Activated CD4-positive, alpha-beta memory T cell treated with anti-CD3 and anti-CD28 coated beads for 36 hours (primary cell): ENCODE data around the gene CRACDL. TPM values are rescaled to one million over a fixed set of nuclear protein-coding genes. Genes with fewer than 3 reads are reported as not detected.

ENCODE experiments used
- CTCF ChIA-PET: fragments of 350-600 bp; sonication (Branson Sonifier 250); formaldehyde crosslinking; loops from one replicate; lab custom pipeline; 2021; ENCODE audit warnings: antibody characterized with exemption, inconsistent platforms; lab: Charles Lee
- POLR2A ChIA-PET: fragments of 350-600 bp; sonication (Branson Sonifier 250); formaldehyde crosslinking; loops from one replicate; lab custom pipeline; 2021; ENCODE audit warnings: antibody characterized with exemption; lab: Charles Lee
- DNase-seq: peaks from one replicate; pipeline ENCODE4 v3.0.0-alpha.2; 2020
- H3K27ac Mint-ChIP-seq: one replicate; pipeline ENCODE4 v1.8.0; 2021; ENCODE audit warnings: mixed read lengths
- H3K27me3 Mint-ChIP-seq: one replicate; pipeline ENCODE4 v1.8.0; 2021; ENCODE audit warnings: mixed read lengths
- H3K36me3 Mint-ChIP-seq: one replicate; pipeline ENCODE4 v1.8.0; 2021; ENCODE audit warnings: mixed read lengths
- H3K4me1 Mint-ChIP-seq: one replicate; pipeline ENCODE4 v1.8.0; 2021; ENCODE audit warnings: low read depth, mixed read lengths
- H3K4me3 Mint-ChIP-seq: one replicate; pipeline ENCODE4 v1.8.0; 2021; ENCODE audit warnings: mild to moderate bottlenecking, mixed read lengths
- H3K9me3 Mint-ChIP-seq: one replicate; pipeline ENCODE4 v1.8.0; 2021; ENCODE audit warnings: mixed read lengths
- intact Hi-C: fragments of 100-400 bp; cut with micrococcal nuclease; formaldehyde crosslinking; loops from one replicate; pipeline ENCODE4 v1.15.1; 2023
- total RNA-seq, 2 experiments: library from RNA; stranded (reverse); gene quantifications; one replicate each; pipeline ENCODE4 v1.2.3, GENCODE V29; 2021

The CRACDL gene
- total RNA-seq, 2 experiments from 2014 or later: 0.12 to 0.31 TPM

DNA sequence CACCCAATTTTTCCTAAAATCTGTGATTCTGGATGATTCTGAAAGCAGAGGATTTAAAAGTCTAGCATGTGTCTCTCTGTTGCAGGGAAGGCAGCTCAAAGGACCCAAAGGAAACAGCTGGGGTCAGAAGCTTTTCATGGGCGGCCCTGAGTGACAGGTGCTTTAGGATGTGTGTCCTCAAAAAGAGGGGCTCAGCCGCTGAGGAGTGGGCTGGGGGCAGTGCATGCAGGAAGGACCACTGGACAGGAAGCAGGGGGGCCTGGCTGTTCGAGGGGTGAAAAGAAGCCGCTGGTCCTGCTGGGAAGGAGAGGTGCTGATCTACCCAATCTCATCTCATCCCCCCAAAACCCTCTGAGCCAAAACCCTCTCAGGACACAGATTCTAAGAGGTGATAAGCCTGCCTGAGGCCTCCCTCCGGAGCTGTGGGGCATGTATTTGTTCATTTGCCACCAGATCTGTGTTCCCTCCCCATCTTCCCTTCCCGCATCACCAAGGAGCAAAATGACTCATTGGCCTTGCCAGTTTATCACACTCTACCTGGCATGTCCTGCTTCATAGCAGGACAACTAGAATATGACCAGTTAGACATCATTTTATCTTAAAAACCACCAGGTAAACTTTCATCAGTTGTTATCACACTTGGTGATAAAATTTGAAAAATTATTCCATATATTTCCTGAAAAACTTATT lies 106.3 kb downstream of the CRACDL start:
- no peaks in the 10 kb centered on the region for H3K36me3 Mint-ChIP-seq
- intact Hi-C loops: loop anchor here (10.0 kb wide), 1 partner anchor 345 kb away; no protein-coding TSS in a partner anchor
- POLR2A ChIA-PET: no interaction called here
- no peaks in the 10 kb centered on the region for H3K27me3 Mint-ChIP-seq
- CTCF ChIA-PET: interaction anchor here (0.6 to 2.4 kb wide), 4 partner anchors 15 to 261 kb away, joined by 3 to 17 read pairs (median 9); partner anchors contain the start of gene MGAT4A
- H3K4me3 Mint-ChIP-seq: no peak overlapping the region
- peak; percentile 20 for DNase-seq
- H3K4me1 Mint-ChIP-seq: peaks cover 50% of the 10 kb centered on the region
- H3K27ac Mint-ChIP-seq: peak overlapping the region; percentile 43
- no peaks in the 10 kb centered on the region for H3K9me3 Mint-ChIP-seq

DNA sequence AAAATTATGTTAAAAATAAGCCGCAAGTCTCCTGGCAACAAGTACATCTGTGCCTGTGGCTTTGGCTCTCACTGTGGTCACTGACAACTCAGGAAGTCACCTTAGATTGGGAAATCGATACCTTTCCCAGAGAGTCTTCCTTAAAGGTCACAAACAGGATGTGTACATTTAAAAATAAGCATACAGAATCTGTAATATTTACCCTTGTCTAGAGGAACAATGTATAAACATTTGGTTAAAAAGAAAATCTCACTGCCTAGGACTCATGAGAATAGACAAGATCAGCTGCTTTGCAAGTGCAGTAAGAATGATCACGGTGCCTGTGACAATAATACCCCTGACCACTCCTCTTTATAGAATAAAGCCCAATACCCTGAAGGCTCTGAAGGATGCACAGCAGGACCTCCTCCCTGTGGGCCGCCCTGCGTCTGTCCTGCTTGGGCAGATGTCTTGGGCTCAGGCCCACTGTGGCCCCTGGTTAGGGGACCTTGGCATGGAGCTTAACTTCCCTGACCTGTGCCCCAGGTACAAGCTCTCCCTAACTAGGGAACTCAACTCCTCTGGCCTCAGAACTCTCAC lies 107.1 kb downstream of the CRACDL start:
- peak; percentile 25 for DNase-seq
- intact Hi-C loops: no loop called here
- Mint-ChIP-seq H3K27me3 (no peaks in the 10 kb centered on the region), H3K4me1 (peaks cover 47% of the 10 kb centered on the region), H3K27ac (peak overlapping the region; percentile 43), H3K9me3 (no peaks in the 10 kb centered on the region), H3K4me3 (no peak overlapping the region), H3K36me3 (no peaks in the 10 kb centered on the region)
- CTCF ChIA-PET: interaction anchor here (0.8 to 1.7 kb wide), 4 partner anchors 10 to 260 kb away, joined by 3 to 17 read pairs (median 4); partner anchors contain the start of gene MGAT4A
- POLR2A ChIA-PET: interaction anchor here (0.9 to 1.0 kb wide), 2 partner anchors 55 to 58 kb away, joined by 3 read pairs; no protein-coding TSS in a partner anchor

DNA sequence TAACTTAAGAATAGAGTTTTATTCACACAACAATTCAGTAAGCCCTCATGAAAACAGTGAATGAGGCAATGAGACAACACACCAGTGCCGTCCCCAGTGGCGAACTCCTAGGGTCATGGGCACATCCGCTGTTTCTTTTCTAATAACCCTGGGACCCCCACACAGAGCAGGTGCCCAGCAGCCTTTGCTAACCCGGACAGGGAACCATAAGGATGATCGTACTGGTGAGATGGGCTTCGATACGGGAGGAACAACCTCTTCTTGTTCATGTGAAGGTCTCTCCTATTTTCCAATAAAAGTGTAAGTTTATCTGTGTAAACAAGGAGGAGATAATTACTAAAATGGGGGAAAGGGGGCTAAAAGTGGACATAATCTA lies 107.7 kb downstream of the CRACDL start:
- intact Hi-C loops: no loop called here
- Mint-ChIP-seq H3K4me1 (peaks cover 44% of the 10 kb centered on the region), H3K27me3 (peaks cover 1% of the 10 kb centered on the region), H3K9me3 (no peaks in the 10 kb centered on the region), H3K27ac (no peak overlapping the region), H3K4me3 (no peak overlapping the region), H3K36me3 (peaks cover under 1% of the 10 kb centered on the region)
- CTCF ChIA-PET: interaction anchor here (1.1 to 1.5 kb wide), 3 partner anchors 10 to 179 kb away, joined by 3 to 4 read pairs (median 3); partner anchors contain the start of gene MGAT4A
- POLR2A ChIA-PET: interaction anchor here (0.9 to 1.0 kb wide), 2 partner anchors 55 to 57 kb away, joined by 3 read pairs; no protein-coding TSS in a partner anchor
- DNase-seq: no peak

DNA sequence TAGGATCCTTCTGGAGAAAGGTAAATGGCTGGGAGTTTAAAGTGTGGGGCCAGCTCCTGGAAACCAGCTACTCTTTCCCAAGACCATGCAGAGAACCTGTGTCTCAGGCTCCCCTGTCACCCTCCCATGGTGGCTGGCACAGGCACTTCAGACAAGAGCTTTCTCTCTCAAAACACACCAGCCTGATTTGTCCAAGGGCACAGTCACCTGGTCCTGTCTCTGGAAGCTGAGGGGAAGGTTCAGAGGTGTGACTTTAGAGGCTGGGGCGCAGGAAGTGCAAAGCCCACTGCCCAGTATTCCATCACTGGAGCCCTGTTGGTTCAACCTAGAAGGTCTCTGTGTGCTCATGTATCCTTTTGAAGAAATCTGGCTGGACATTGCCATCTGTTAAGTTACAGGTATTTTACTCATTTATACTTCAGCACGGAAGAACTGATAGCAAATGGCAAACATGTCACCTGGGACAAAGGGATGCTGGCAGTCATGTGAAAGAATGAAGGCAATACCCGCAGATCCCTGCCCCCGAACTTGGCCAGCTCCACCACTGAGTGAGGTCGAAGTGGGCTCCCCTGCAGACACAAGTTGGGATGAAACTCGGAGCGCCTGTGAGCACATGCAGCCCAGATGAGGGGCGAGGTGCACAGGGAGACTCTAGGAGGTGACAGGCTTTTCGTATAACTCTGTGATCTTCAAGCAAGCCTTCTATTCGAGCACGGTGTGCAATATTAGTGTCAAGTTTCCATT lies 108.2 kb downstream of the CRACDL start:
- H3K4me1 Mint-ChIP-seq: peaks cover 39% of the 10 kb centered on the region
- intact Hi-C loops: no loop called here
- ChIA-PET POLR2A (no interaction called here), CTCF (interaction anchor here (0.6 to 1.5 kb wide), 4 partner anchors 11 to 236 kb away, joined by 3 to 4 read pairs (median 3); partner anchors contain the start of gene MGAT4A)
- no peak overlapping the region for H3K27ac Mint-ChIP-seq
- H3K36me3 Mint-ChIP-seq: peaks cover 2% of the 10 kb centered on the region
- no peak overlapping the region for H3K4me3 Mint-ChIP-seq
- H3K27me3 Mint-ChIP-seq: peaks cover 2% of the 10 kb centered on the region
- DNase-seq: no peak
- no peaks in the 10 kb centered on the region for H3K9me3 Mint-ChIP-seq

DNA sequence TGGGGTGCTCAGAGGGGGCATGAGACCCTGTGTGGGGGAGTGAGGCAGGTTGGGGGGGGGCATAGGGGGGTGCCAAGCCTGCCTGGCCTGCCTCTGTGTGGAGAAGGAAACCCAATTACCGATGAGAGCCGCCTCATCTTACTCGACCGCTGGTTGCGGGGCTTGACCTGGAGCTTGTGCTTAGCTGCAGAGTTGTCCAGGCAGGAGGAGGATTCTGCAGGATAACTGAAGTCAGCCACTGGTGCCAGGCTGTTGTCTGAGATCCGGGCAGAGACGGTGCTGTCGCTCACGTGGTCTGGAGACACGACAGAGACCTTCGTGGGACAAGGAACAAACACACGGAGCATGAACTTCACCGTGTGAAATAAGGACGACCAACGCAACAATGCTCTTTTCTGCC lies 109.2 kb downstream of the CRACDL start:
- H3K36me3 Mint-ChIP-seq: peaks cover 2% of the 10 kb centered on the region
- DNase-seq: no peak
- H3K9me3 Mint-ChIP-seq: no peaks in the 10 kb centered on the region
- intact Hi-C loops: no loop called here
- peaks cover 2% of the 10 kb centered on the region for H3K27me3 Mint-ChIP-seq
- H3K27ac Mint-ChIP-seq: no peak overlapping the region
- peaks cover 38% of the 10 kb centered on the region for H3K4me1 Mint-ChIP-seq
- CTCF ChIA-PET: no interaction called here
- no peak overlapping the region for H3K4me3 Mint-ChIP-seq
- POLR2A ChIA-PET: no interaction called here

DNA sequence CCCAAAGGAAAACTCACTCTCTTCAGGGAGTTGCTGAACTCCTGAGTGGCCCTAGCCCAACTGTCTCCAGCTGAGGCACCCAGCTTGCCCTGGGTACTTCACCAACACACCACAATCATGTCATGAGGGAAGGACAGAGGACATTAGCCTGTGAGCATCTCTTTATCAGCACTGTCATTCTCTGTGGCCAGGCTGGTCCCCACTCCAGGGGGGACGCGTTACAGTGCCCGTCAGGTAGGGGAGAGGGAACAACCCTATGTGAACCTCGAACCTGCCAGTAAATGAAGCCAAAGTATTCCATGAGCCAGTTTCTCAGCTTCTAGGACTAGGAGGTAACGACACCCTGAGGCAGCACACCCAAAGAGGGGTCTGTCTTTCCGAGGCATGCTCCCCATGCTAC lies 110.2 kb downstream of the CRACDL start:
- Mint-ChIP-seq H3K4me3 (no peak overlapping the region), H3K36me3 (peaks cover 2% of the 10 kb centered on the region), H3K27me3 (peaks cover 2% of the 10 kb centered on the region), H3K27ac (no peak overlapping the region), H3K9me3 (no peaks in the 10 kb centered on the region), H3K4me1 (peaks cover 40% of the 10 kb centered on the region)
- CTCF ChIA-PET: no interaction called here
- intact Hi-C loops: no loop called here
- POLR2A ChIA-PET: no interaction called here
- no peak for DNase-seq

DNA sequence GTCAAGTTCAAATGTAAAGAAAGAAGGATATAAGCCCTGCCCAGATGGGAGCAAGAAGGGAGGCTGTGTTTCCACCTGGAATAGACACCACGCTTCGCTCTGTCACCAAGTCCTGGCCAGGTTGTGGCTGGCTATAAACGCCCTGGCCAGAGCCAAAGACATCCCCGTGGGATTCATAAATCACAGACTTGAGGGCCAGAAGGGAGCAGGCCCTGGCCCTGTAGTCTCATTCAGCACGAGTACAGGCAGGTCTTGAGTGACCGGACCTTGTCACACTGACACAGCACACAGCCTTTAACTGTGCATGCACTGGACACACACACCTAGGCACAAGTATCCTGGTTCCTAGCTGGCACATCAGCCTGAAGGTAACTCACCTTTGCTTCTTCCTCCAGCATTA lies 110.6 kb downstream of the CRACDL start:
- H3K27me3 Mint-ChIP-seq: peaks cover 2% of the 10 kb centered on the region
- no peaks in the 10 kb centered on the region for H3K9me3 Mint-ChIP-seq
- CTCF ChIA-PET: no interaction called here
- H3K36me3 Mint-ChIP-seq: peaks cover 2% of the 10 kb centered on the region
- no peak for DNase-seq
- H3K4me3 Mint-ChIP-seq: no peak overlapping the region
- H3K4me1 Mint-ChIP-seq: peaks cover 37% of the 10 kb centered on the region
- POLR2A ChIA-PET: no interaction called here
- H3K27ac Mint-ChIP-seq: no peak overlapping the region
- intact Hi-C loops: no loop called here

DNA sequence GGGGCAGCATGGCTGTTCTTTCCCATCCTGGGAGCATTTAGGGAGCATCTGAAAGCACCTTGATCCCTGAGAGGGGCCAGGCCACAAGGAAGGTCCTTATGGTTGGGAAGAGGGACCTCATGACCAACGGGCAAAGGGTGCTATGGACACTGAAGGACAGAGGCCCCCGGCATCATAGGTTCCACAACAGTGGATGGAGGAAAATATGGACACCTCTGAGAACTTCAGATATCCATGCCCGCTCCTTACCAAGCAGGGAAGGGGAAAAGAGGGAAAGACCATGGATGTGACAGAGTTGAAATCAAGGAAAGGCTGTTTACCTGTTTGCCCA lies 111.0 kb downstream of the CRACDL start:
- CTCF ChIA-PET: interaction anchor here (1.3 kb wide), 1 partner anchor 14 kb away, joined by 4 read pairs; no protein-coding TSS in a partner anchor

DNA sequence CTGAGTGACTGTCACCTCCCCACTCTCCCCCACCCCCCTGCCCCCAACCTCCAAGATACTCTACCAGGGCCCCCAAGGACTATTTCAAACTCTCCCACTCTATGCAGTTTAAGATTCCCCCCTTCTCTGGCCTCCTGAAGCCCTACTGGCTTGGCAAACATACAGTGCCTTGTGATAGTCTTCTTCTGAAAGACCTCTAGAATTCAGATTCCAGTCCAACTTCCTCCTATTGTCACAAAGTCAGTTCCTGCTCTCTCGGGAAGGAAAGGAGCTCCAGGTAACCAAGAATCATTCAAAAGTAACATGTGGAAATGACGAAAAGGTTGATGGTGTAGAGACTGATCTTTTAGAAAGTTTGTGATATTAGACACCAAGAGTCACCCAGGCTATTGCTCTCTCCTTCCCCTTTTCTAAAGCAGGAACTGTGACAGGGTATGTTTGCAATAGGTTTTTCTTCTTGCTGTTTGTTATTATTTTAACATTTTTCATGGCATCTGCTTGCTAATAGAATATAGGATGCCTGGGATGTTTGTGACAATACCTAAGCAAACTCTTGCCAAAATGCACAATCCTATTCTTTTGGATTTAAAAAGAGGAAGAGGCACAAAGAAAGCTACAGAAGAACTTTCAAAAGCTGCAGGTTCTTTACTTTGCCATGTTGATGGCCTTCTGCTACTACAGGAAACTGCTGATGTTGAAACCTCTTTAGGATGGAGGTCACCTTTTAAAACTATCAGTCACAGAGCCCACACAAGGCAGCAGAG lies 111.6 kb downstream of the CRACDL start:
- intact Hi-C loops: no loop called here
- POLR2A ChIA-PET: no interaction called here
- no peak overlapping the region for H3K27ac Mint-ChIP-seq
- CTCF ChIA-PET: interaction anchor here (0.7 to 1.5 kb wide), 5 partner anchors 8 to 175 kb away, joined by 3 to 10 read pairs (median 4); no protein-coding TSS in a partner anchor
- no peak overlapping the region for H3K4me3 Mint-ChIP-seq
- H3K36me3 Mint-ChIP-seq: peaks cover 2% of the 10 kb centered on the region
- no peaks in the 10 kb centered on the region for H3K9me3 Mint-ChIP-seq
- peaks cover 2% of the 10 kb centered on the region for H3K27me3 Mint-ChIP-seq
- DNase-seq: no peak
- peaks cover 30% of the 10 kb centered on the region for H3K4me1 Mint-ChIP-seq

More for the DNA sequence above, 111.0 kb downstream of the CRACDL start:
- Mint-ChIP-seq H3K36me3 (peaks cover 2% of the 10 kb centered on the region), H3K9me3 (no peaks in the 10 kb centered on the region), H3K4me3 (no peak overlapping the region), H3K4me1 (peaks cover 36% of the 10 kb centered on the region), H3K27me3 (peaks cover 2% of the 10 kb centered on the region), H3K27ac (no peak overlapping the region)
- POLR2A ChIA-PET: no interaction called here
- DNase-seq: no peak
- intact Hi-C loops: no loop called here

DNA sequence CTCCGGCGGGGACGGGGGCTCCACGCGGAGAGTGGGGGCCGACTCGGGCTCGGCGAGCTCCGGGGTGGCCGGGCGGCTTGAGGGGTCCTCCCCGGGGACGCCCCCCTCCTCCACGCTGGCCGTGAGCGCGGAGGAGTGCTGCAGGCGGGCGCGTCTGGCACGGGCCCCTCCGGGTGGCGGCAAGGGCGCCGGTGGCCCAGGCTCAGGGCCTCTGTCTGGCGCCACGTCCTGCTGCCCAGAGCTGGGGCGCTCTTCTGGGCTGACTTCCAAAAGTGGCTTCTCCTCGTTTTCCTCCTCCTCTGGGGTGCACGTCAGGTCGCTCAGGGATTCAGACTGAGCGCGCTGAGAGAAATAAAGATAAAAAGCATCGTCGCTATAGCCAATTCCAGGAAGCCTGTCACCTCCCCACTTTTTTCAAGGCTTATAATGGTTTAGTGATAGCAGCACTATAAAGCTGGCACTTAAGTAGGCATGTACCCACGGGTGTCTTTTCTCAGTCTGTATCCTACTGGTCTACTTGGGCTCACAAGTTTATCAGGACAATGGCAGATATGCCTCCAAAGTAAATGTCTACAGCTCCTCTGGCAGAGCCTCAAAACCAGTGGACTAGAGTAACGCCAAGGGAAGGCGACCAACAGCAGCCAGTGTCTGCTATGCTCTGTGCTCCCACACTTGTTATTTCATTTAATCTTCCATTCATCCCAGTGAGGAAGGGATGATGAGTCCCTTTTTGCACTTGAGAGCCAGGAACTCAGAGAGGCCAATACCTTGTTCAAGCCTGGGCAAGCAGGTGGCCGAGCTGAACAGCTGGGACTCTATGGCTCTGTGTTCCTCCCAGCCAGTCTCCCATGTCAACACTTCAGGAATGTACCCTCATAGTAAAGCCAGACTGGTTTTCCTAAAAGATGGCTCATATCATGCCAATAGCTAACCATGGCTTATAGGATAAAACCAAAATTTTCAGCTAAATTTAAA lies 112.5 kb downstream of the CRACDL start:
- peak overlapping the region; percentile 74 for H3K4me3 Mint-ChIP-seq
- H3K9me3 Mint-ChIP-seq: no peaks in the 10 kb centered on the region
- peak overlapping the region; percentile 33 for H3K27ac Mint-ChIP-seq
- H3K27me3 Mint-ChIP-seq: peaks cover 2% of the 10 kb centered on the region
- H3K36me3 Mint-ChIP-seq: peaks cover 2% of the 10 kb centered on the region
- H3K4me1 Mint-ChIP-seq: peaks cover 20% of the 10 kb centered on the region
- POLR2A ChIA-PET: no interaction called here
- no peak for DNase-seq
- CTCF ChIA-PET: interaction anchor here (0.7 to 1.9 kb wide), 6 partner anchors 9 to 174 kb away, joined by 3 to 10 read pairs (median 4); no protein-coding TSS in a partner anchor
- intact Hi-C loops: no loop called here
